Suprapubic skin (tissue), 4 donors: Measurements from ENCODE around the gene R3HDML. TPM values are rescaled to one million over a fixed set of nuclear protein-coding genes. Genes with fewer than 3 reads are reported as not detected.

ENCODE experiments used
- DNase-seq, 2 donors: peaks; one replicate each; pipeline ENCODE4 v3.0.0-alpha.2; 2019; ENCODE audit warnings: low spot score in 2 of 2
- H3K27ac ChIP-seq: fragments of 200-600 bp; sonication (generic); one replicate; pipeline ENCODE4 v1.5.1; 2019
- H3K27me3 ChIP-seq: fragments of 200-600 bp; sonication (generic); one replicate; pipeline ENCODE4 v1.5.1; 2019
- H3K36me3 ChIP-seq: fragments of 200-600 bp; sonication (generic); one replicate; pipeline ENCODE4 v1.5.1; 2019
- H3K4me1 ChIP-seq: fragments of 200-600 bp; sonication (generic); one replicate; pipeline ENCODE4 v1.5.1; 2019
- H3K4me3 ChIP-seq: fragments of 200-600 bp; sonication (generic); one replicate; pipeline ENCODE4 v1.5.1; 2019; ENCODE audit warnings: mild to moderate bottlenecking
- H3K9me3 ChIP-seq: fragments of 200-600 bp; sonication (generic); one replicate; pipeline ENCODE4 v1.5.1; 2019
- EP300 ChIP-seq: sonication (generic); formaldehyde crosslinking; IDR thresholded peaks from one replicate; pipeline ENCODE4 v1.6.1; 2017; ENCODE audit warnings: antibody characterized with exemption
- POLR2A ChIP-seq, 2 donors: fragments of 450-650 bp; IDR thresholded peaks; one replicate each; pipeline ENCODE4 v1.6.1; 2017; ENCODE audit warnings: antibody characterized with exemption in 2 of 2, mild to moderate bottlenecking in 2 of 2, moderate library complexity in 2 of 2
- POLR2AphosphoS5 ChIP-seq, 3 donors: sonication (generic); formaldehyde crosslinking; IDR thresholded peaks; one replicate each; pipeline ENCODE4 v1.6.1; 2017; ENCODE audit warnings: antibody characterized with exemption in 3 of 3
- WGBS: methylation state at CpG from one replicate; pipeline ENCODE4 v1.1.5; 2018; 5-methylcytosine and 5-hydroxymethylcytosine counted together
- total RNA-seq, 4 donors: library from RNA; depleted of rRNA; stranded (reverse); fragments of >200 nt; gene quantifications; one replicate each; pipeline ENCODE4 v1.1.0, GENCODE V29; 2016
- TF ChIP-seq, protein P1 (sequence below), 2 donors: fragments of 200-600 bp in 1 of 2; fragments of 450-650 bp in 1 of 2; sonication (generic) in 1 of 2; IDR thresholded peaks; one replicate each; pipeline ENCODE4 v1.5.1; 2016 to 2019; ENCODE audit warnings: antibody characterized with exemption in 2 of 2, mild to moderate bottlenecking in 1 of 2, moderate library complexity in 1 of 2

Gene R3HDML
- total RNA-seq, 4 donors from 2014 or later = not detected

DNA sequence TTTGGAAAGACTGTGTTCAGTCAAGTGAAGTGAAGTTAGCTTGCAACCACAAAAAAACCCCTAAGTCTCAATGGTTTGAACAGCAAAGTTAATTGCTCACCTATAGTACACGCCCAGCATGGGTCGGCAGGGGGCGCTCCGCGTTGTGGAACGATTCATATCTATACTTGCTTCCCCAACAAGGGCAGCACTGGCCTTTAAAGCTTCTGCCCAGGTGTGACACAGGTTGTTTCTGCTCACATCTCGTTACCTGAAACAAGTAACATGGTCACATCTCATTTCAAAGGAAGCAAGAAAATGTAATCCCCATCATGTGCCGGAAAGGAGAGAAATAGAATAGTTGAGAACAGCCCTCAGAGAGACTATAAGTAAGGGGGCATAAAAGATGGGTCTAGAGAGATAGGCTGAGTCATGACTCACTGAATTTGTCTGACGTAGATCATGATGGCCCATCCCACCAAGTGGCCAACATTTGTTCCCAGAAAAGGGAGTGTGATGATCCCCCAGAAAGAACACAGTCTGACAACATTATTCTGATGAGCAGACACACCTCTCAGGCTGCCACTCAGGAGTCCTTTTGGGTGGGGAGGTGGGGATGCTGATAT lies 47.7 kb downstream of the R3HDML start:
- no peak for TF ChIP-seq EP300
- TF ChIP-seq POLR2AphosphoS5 (IDR thresholded peaks at IDR 0.05) = no peak
- TF ChIP-seq, protein P1, sequence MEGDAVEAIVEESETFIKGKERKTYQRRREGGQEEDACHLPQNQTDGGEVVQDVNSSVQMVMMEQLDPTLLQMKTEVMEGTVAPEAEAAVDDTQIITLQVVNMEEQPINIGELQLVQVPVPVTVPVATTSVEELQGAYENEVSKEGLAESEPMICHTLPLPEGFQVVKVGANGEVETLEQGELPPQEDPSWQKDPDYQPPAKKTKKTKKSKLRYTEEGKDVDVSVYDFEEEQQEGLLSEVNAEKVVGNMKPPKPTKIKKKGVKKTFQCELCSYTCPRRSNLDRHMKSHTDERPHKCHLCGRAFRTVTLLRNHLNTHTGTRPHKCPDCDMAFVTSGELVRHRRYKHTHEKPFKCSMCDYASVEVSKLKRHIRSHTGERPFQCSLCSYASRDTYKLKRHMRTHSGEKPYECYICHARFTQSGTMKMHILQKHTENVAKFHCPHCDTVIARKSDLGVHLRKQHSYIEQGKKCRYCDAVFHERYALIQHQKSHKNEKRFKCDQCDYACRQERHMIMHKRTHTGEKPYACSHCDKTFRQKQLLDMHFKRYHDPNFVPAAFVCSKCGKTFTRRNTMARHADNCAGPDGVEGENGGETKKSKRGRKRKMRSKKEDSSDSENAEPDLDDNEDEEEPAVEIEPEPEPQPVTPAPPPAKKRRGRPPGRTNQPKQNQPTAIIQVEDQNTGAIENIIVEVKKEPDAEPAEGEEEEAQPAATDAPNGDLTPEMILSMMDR (IDR thresholded peaks at IDR 0.05) = peak; percentile 48 to 70
- peaks cover 10% of the 10 kb centered on the region for H3K27me3 ChIP-seq
- no peaks in the 10 kb centered on the region for H3K9me3 ChIP-seq
- peak; percentile 83 to 89 for DNase-seq
- H3K4me3 ChIP-seq = no peak overlapping the region
- H3K27ac ChIP-seq = no peak overlapping the region
- no peaks in the 10 kb centered on the region for H3K36me3 ChIP-seq
- WGBS = 13% methylated on average over 9 of the region's 9 CpGs
- peaks cover 19% of the 10 kb centered on the region for H3K4me1 ChIP-seq

DNA sequence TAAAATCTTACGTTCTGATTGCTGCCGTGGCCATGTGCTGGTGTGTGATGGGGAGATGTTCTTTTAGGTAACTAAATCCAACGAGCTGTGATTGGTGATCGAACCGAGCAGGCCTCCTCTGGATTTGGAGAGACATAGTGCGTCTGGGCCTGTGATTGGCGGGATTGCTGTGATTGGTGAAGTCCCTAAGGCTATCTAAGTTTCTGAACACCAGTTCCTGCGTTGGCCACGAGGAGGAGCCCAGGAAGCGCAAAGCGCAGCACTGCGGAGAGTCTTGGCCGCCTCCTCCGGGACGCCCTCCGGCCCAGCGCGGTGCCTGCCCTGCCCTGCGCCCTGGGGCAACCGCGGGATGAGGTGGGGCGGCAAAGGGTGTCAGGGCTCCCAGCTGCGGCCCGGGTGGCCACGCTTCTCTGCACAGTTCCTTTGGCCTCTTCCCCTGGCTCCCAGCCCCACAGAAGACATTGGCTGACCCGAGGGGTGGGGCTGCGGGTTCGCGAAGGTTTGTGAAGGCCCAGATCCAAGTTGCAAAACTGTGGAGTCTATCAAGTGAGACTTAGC lies 51.7 kb downstream of the R3HDML start:
- TF ChIP-seq, protein P1 (IDR thresholded peaks at IDR 0.05) = peak; percentile 28 to 76
- TF ChIP-seq EP300 = no peak
- TF ChIP-seq POLR2A (IDR thresholded peaks at IDR 0.05) = no peak
- no peak for TF ChIP-seq POLR2AphosphoS5 (IDR thresholded peaks at IDR 0.05)
- 8% methylated on average over 12 of the region's 29 CpGs for WGBS
- no peaks in the 10 kb centered on the region for H3K36me3 ChIP-seq
- peaks cover 3% of the 10 kb centered on the region for H3K27me3 ChIP-seq
- peaks cover 19% of the 10 kb centered on the region for H3K4me1 ChIP-seq
- peak; percentile 82 to 86 for DNase-seq
- no peak overlapping the region for H3K4me3 ChIP-seq
- H3K9me3 ChIP-seq = no peaks in the 10 kb centered on the region
- no peak overlapping the region for H3K27ac ChIP-seq

DNA sequence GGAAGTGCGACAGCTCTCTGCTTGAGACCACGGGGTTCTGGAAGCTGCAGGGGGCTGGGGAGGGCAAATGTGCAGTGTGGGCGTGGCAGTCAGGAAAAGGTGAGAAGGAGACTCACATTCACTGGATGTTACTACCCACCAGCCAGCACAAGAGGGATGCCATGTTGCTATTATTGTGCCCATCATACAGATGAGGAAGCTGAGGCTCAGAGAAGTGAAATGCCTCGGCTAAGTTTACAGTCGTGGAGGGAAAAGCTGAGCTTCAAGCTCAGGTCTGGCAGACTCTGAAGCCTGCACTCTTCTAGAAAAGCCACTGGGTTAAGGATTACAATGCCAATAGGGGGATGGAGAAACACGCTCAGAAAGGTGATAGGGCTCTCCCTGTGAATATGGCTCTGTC lies 53.0 kb downstream of the R3HDML start:
- H3K4me3 ChIP-seq = no peak overlapping the region
- 82% methylated on average over 6 of the region's 6 CpGs for WGBS
- H3K27ac ChIP-seq = no peak overlapping the region
- peaks cover 15% of the 10 kb centered on the region for H3K4me1 ChIP-seq
- peaks cover 3% of the 10 kb centered on the region for H3K27me3 ChIP-seq
- no peaks in the 10 kb centered on the region for H3K9me3 ChIP-seq
- no peak for TF ChIP-seq POLR2A (IDR thresholded peaks at IDR 0.05)
- TF ChIP-seq, protein P1 (IDR thresholded peaks at IDR 0.05) = no peak
- no peak for TF ChIP-seq EP300
- TF ChIP-seq POLR2AphosphoS5 (IDR thresholded peaks at IDR 0.05) = no peak
- no peak for DNase-seq
- no peaks in the 10 kb centered on the region for H3K36me3 ChIP-seq

DNA sequence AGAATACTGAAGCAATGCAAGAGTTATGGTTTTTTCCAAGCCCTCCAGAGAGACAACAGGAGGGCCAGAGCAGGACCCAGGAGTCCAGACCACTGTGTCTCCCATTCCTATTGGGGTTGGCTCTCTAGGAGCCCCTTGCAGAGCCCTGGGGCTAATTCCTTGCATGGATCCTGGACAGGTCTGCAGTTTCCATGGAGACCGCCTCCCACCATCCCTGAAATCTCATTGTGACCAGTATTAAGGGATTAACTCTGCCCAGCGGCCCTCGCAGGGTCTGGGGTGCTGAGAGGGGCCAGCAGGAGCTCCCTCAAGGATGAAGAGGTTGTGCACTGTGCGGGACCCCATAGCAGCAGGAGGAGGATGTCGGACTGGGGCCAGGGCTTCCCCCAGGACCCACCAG lies 53.4 kb downstream of the R3HDML start:
- Histone ChIP-seq H3K4me3 (no peak overlapping the region), H3K27ac (no peak overlapping the region), H3K9me3 (no peaks in the 10 kb centered on the region), H3K4me1 (peaks cover 15% of the 10 kb centered on the region), H3K36me3 (no peaks in the 10 kb centered on the region), H3K27me3 (peaks cover 3% of the 10 kb centered on the region)
- TF ChIP-seq POLR2A (IDR thresholded peaks at IDR 0.05) (no peak), POLR2AphosphoS5 (IDR thresholded peaks at IDR 0.05) (no peak), EP300 (no peak)
- DNase-seq = no peak
- WGBS = 62% methylated on average over 4 of the region's 5 CpGs

DNA sequence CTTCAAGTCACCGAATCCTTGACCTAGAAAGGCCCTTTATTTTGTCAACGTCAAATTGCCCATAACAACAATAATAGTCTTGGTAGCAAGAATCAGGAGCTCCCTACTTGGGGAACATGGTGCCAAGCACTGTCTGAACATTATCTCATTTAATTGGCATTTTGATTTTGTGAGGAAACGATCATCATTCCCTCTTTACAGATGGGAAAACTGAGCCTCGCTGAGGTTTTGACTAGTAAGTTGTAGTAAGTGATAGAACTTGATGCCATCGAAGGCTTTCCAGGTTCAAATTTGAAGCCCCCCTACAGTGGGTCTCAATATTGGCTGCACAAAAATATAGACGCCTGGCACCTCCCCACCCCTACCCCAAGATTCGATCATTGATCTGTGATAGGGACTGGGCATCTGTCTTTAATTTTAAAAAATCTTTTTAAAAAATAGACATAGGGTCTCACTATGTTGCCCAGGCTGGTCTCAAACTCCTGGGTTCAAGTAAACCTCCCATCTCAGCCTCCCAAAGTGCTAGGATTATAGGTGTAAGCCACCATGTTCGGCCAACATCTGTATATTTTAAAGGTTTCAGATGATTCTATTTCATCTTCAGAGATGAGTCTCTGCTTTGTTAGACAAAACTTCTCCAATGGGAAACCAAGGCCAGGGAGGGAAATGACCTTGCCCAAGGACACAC lies 55.4 kb downstream of the R3HDML start:
- TF ChIP-seq, protein P1 (IDR thresholded peaks at IDR 0.05) = no peak
- TF ChIP-seq POLR2AphosphoS5 (IDR thresholded peaks at IDR 0.05) = no peak
- no peak for TF ChIP-seq EP300
- TF ChIP-seq POLR2A (IDR thresholded peaks at IDR 0.05) = no peak
- H3K27me3 ChIP-seq = peaks cover 10% of the 10 kb centered on the region
- WGBS = 91% methylated on average over 8 of the region's 8 CpGs
- no peak overlapping the region for H3K4me3 ChIP-seq
- no peaks in the 10 kb centered on the region for H3K36me3 ChIP-seq
- DNase-seq = no peak
- no peaks in the 10 kb centered on the region for H3K9me3 ChIP-seq
- no peak overlapping the region for H3K27ac ChIP-seq
- peaks cover 15% of the 10 kb centered on the region for H3K4me1 ChIP-seq
